SK-N-SH (cell line): Measurements from ENCODE around the gene EEF2. TPM values are rescaled to one million over a fixed set of nuclear protein-coding genes. Genes with fewer than 3 reads are reported as not detected.

Source experiments
- CTCF ChIA-PET: fragments of 300-600, 350-600 bp; formaldehyde crosslinking; extraction: SDS; loops from one replicate; lab custom pipeline; 2021; lab: Yijun Ruan, JAX
- POLR2A ChIA-PET: fragments of 350-600 bp; sonication (Branson Sonifier 250); formaldehyde crosslinking; extraction: SDS; loops from one replicate; lab custom pipeline; 2020; ENCODE audit warnings: antibody characterized with exemption, inconsistent platforms; lab: Yijun Ruan, JAX
- DNase-seq: peaks from one replicate; pipeline ENCODE4 v3.0.0; 2012
- H2AFZ ChIP-seq: fragments of 200-600 bp; sonication (generic); 2 replicates; pipeline ENCODE4 v1.8.1; 2016; ENCODE audit warnings: antibody characterized with exemption, mild to moderate bottlenecking, low read depth
- H3F3A ChIP-seq: fragments of 200-600 bp; sonication (generic); replicated peaks from 2 replicates; pipeline ENCODE3; 2016; ENCODE audit warnings: antibody characterized with exemption, mild to moderate bottlenecking; ENCODE audit not compliant: insufficient read depth
- H3K27ac ChIP-seq, 2 experiments: fragments of 200-500 bp in 1 of 2; fragments of 200-600 bp in 1 of 2; sonication (Bioruptor generic) in 1 of 2; sonication (generic), shearing (Covaris generic) in 1 of 2; 2 replicates each; pipeline versions ENCODE4 v1.5.1 to v1.6.1; 2014 to 2016; ENCODE audit warnings: low read depth in 2 of 2, inconsistent platforms in 1 of 2, low read length in 1 of 2, mild to moderate bottlenecking in 1 of 2, mixed read lengths in 1 of 2
- H3K27me3 ChIP-seq: fragments of 200-600 bp; sonication (generic), shearing (Covaris generic); 2 replicates; pipeline ENCODE4 v1.6.1; 2016; ENCODE audit warnings: mixed run types; ENCODE audit not compliant: insufficient read depth
- H3K36me3 ChIP-seq, 2 experiments: fragments of 200-500 bp in 1 of 2; fragments of 200-600 bp in 1 of 2; sonication (Bioruptor generic) in 1 of 2; sonication (generic) in 1 of 2; replicated peaks in 1 of 2; 2 replicates each; pipeline versions ENCODE3 to v1.5.1; 2014 to 2016; ENCODE audit warnings: low read length in 1 of 2, mild to moderate bottlenecking in 1 of 2; ENCODE audit not compliant: insufficient read depth in 2 of 2, control insufficient read depth in 1 of 2
- H3K4me1 ChIP-seq, 2 experiments: fragments of 200-500 bp in 1 of 2; fragments of 200-600 bp in 1 of 2; sonication (Bioruptor generic) in 1 of 2; sonication (generic), shearing (Covaris generic) in 1 of 2; 2 replicates each; pipeline versions ENCODE4 v1.5.1 to v1.6.1; 2014 to 2016; ENCODE audit warnings: low read depth in 1 of 2, low read length in 1 of 2, mixed run types in 1 of 2; ENCODE audit not compliant: insufficient read depth in 2 of 2, control insufficient read depth in 1 of 2
- H3K4me2 ChIP-seq: fragments of 200-600 bp; sonication (generic), shearing (Covaris generic); 2 replicates; pipeline ENCODE4 v1.6.1; 2017; ENCODE audit warnings: mixed run types
- H3K4me3 ChIP-seq, 2 experiments: fragments of 200-500 bp in 1 of 2; fragments of 200-600 bp in 1 of 2; sonication (Bioruptor generic) in 1 of 2; sonication (generic), shearing (Covaris generic) in 1 of 2; 2 replicates each; pipeline versions ENCODE4 v1.5.1 to v1.8.1; 2014 to 2016; ENCODE audit warnings: low read depth in 2 of 2, inconsistent platforms in 1 of 2, low read length in 1 of 2, mild to moderate bottlenecking in 1 of 2, mixed read lengths in 1 of 2, moderate library complexity in 1 of 2
- H3K79me2 ChIP-seq: fragments of 200-600 bp; sonication (generic); 2 replicates; pipeline ENCODE4 v1.8.1; 2017; ENCODE audit warnings: mild to moderate bottlenecking; ENCODE audit not compliant: insufficient read depth
- H3K9ac ChIP-seq: fragments of 200-600 bp; sonication (generic); 2 replicates; pipeline ENCODE4 v1.6.1; 2017; ENCODE audit warnings: mixed run types
- H3K9me2 ChIP-seq: fragments of 200-600 bp; sonication (generic); 2 replicates; pipeline ENCODE4 v1.6.1; 2017; ENCODE audit warnings: mixed run types
- H3K9me3 ChIP-seq: fragments of 200-600 bp; sonication (generic); 2 replicates; pipeline ENCODE4 v1.6.1; 2017; ENCODE audit warnings: mixed run types, mild to moderate bottlenecking, moderate library complexity
- H4K20me1 ChIP-seq: fragments of 200-600 bp; sonication (generic); 2 replicates; pipeline ENCODE4 v1.6.1; 2017; ENCODE audit warnings: mild to moderate bottlenecking, mixed run types; ENCODE audit not compliant: insufficient read depth
- ELF1 ChIP-seq: IDR thresholded peaks from 2 replicates; pipeline ENCODE4 v1.4.0; 2012
- FOXJ3 ChIP-seq: sonication (generic); formaldehyde crosslinking; IDR thresholded peaks from 2 replicates; pipeline ENCODE4 v1.5.1; 2020; ENCODE audit warnings: mild to moderate bottlenecking, missing genetic modification reagents
- GABPA ChIP-seq: IDR thresholded peaks from 2 replicates; pipeline ENCODE4 v1.4.0; 2012; ENCODE audit warnings: low read depth, mild to moderate bottlenecking
- GATA2 ChIP-seq: sonication (generic); formaldehyde crosslinking; IDR thresholded peaks from 2 replicates; pipeline ENCODE4 v1.5.0; 2020; ENCODE audit warnings: mild to moderate bottlenecking, missing genetic modification reagents
- JUND ChIP-seq: IDR thresholded peaks from 2 replicates; pipeline ENCODE4 v1.4.0; 2012
- MAX ChIP-seq: IDR thresholded peaks from 2 replicates; pipeline ENCODE4 v1.4.0; 2012; ENCODE audit warnings: low read depth
- NFIC ChIP-seq: IDR thresholded peaks from 2 replicates; pipeline ENCODE4 v1.4.0; 2012; ENCODE audit warnings: borderline replicate concordance
- NRF1 ChIP-seq: IDR thresholded peaks from 2 replicates; pipeline ENCODE4 v1.6.1; 2012; ENCODE audit warnings: low read depth, mild to moderate bottlenecking, low read length
- PBX3 ChIP-seq: IDR thresholded peaks from 2 replicates; pipeline ENCODE4; 2012
- POLR2AphosphoS5 ChIP-seq: IDR thresholded peaks from 2 replicates; pipeline ENCODE4 v1.6.1; 2012; ENCODE audit warnings: low read depth, low read length
- RCOR1 ChIP-seq: fragments of 150-350 bp; IDR thresholded peaks from 2 replicates; pipeline ENCODE4 v1.6.1; 2017; ENCODE audit warnings: antibody characterized with exemption, low read length
- RFX5 ChIP-seq: IDR thresholded peaks from 2 replicates; pipeline ENCODE4 v1.6.1; 2012; ENCODE audit warnings: mild to moderate bottlenecking, improper control_type of control experiment, low read length
- RXRA ChIP-seq: IDR thresholded peaks from 2 replicates; pipeline ENCODE4 v1.4.0; 2012; ENCODE audit warnings: low read depth, mild to moderate bottlenecking, borderline replicate concordance
- TCF12 ChIP-seq: IDR thresholded peaks from 2 replicates; pipeline ENCODE4 v1.4.0; 2012
- USF1 ChIP-seq: IDR thresholded peaks from 2 replicates; pipeline ENCODE4 v1.4.0; 2012; ENCODE audit warnings: low read depth, borderline replicate concordance
- YY1 ChIP-seq: IDR thresholded peaks from 2 replicates; pipeline ENCODE4 v1.4.0; 2012; ENCODE audit warnings: low read depth, mild to moderate bottlenecking
- ZBTB33 ChIP-seq: IDR thresholded peaks from 2 replicates; pipeline ENCODE4 v1.4.0; 2012; ENCODE audit warnings: low read depth, borderline replicate concordance
- WGBS: methylation state at CpG from one replicate; pipeline ENCODE4 v1.1.6; 2017; ENCODE audit warnings: low lambda C conversion rate; 5-methylcytosine and 5-hydroxymethylcytosine counted together
- polyA plus RNA-seq, 3 experiments: library from polyadenylated mRNA; depleted of rRNA; stranded (reverse); fragments of >200 nt; gene quantifications; 2 replicates each; pipeline ENCODE4 v1.2.3, GENCODE V29; 2012

The EEF2 gene
- polyA plus RNA-seq, 1 of the 3 experiments (the other 2 are of a cell fraction) = 1,553 TPM

GRCh38 chr19:3961007-3961406 is 24.3 kb downstream of the EEF2 start:
- H3K9me2 ChIP-seq = no peaks in the 10 kb centered on the region
- TF ChIP-seq ZBTB33 (no peak), RCOR1 (no peak), TCF12 (no peak), POLR2AphosphoS5 (no peak), GABPA (no peak)
- H3K9ac ChIP-seq = no peak overlapping the region
- no CpG with 5 or more reads among the region's 24 CpGs for WGBS
- H3K36me3 ChIP-seq = peaks cover 34 to 55% of the 10 kb centered on the region in 2 experiments
- ChIA-PET CTCF (no interaction called here), POLR2A (interaction anchor here (1.1 kb wide), 1 partner anchor 24 kb away, joined by 4 read pairs; the partner anchor contains the start of gene EEF2)
- DNase-seq = no peak
- H3K27ac ChIP-seq = no peak overlapping the region
- no peaks in the 10 kb centered on the region for H3K9me3 ChIP-seq
- H2AFZ ChIP-seq = no peak overlapping the region
- no peaks in the 10 kb centered on the region for H3K27me3 ChIP-seq
- no peak overlapping the region for H3K4me3 ChIP-seq
- H3K4me1 ChIP-seq = no peaks in the 10 kb centered on the region
- peaks cover 45% of the 10 kb centered on the region for H3K79me2 ChIP-seq
- H3F3A ChIP-seq = peaks cover 10% of the 10 kb centered on the region
- H4K20me1 ChIP-seq = peaks cover 70% of the 10 kb centered on the region
- no peak overlapping the region for H3K4me2 ChIP-seq

- Histone ChIP-seq H3K79me2 (peaks cover 33% of the 10 kb centered on the region; the same call in 1 of the 2 replicates), H3K27ac (no peak overlapping the region), H3K9me2 (no peaks in the 10 kb centered on the region), H3F3A (peaks cover 10% of the 10 kb centered on the region), H3K4me3 (no peak overlapping the region), H3K4me1 (no peaks in the 10 kb centered on the region), H3K36me3 (peaks cover 29 to 48% of the 10 kb centered on the region in 2 experiments), H3K27me3 (no peaks in the 10 kb centered on the region), H3K4me2 (no peak overlapping the region), H3K9me3 (no peaks in the 10 kb centered on the region), H3K9ac (no peak overlapping the region), H2AFZ (no peak overlapping the region), H4K20me1 (peaks cover 64% of the 10 kb centered on the region)
- 94% methylated on average over 8 of the region's 15 CpGs for WGBS
- ChIA-PET POLR2A (interaction anchor here (0.6 kb wide), 1 partner anchor 78 kb away, joined by 3 read pairs; no protein-coding TSS in a partner anchor), CTCF (no interaction called here)
- TF ChIP-seq NRF1 (no peak), USF1 (no peak), GABPA (no peak), MAX (no peak), ELF1 (no peak), RXRA (no peak), FOXJ3 (CRISPR knock-in tag) (no peak), GATA2 (CRISPR knock-in tag) (no peak), ZBTB33 (no peak), NFIC (no peak), RFX5 (no peak), TCF12 (no peak), RCOR1 (no peak), YY1 (no peak), PBX3 (no peak), JUND (no peak)
- DNase-seq = no peak
Observed at GRCh38 chr19:3959766-3960131, 25.5 kb downstream of the EEF2 start.
